SIG-M5 (cell line): ENCODE results near the gene AP1G2.
"Not testable (repeated sequence)": the region's sequence is repeated elsewhere in the genome, so short reads cannot be mapped to it uniquely, and the experiment has no call there.

ENCODE experiments used
- DNase-seq: peaks from one replicate; lab custom pipeline; 2025; lab: John Stamatoyannopoulos, UW

The AP1G2 gene

GRCh38 chr14:23538050-23538718 lies 29.4 kb downstream of the AP1G2 start:
- DNase-seq, result no peak

- no peak for DNase-seq
Measured at GRCh38 chr14:23537351-23538049, 30.1 kb downstream of the AP1G2 start.

DNA sequence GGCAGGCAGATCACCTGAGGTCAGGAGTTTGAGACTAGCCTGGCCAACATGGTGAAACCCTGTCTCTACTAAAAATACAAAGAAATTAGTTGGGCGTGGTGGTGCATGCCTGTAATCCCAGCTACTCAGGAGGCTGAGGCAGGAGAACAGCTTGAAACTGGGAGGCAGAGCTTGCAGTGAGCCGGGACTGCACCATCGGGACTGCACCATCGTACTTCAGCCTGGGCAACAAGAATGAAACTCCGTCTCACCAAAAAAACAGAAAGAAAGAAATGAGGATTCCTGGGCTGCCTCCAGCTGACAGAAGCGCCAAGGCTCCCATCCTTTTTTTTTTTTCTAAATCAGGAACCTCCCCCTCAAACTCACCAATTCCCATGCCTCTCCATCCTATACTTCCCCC lies 30.7 kb downstream of the AP1G2 start:
- DNase-seq, result not testable (repeated sequence)

DNA sequence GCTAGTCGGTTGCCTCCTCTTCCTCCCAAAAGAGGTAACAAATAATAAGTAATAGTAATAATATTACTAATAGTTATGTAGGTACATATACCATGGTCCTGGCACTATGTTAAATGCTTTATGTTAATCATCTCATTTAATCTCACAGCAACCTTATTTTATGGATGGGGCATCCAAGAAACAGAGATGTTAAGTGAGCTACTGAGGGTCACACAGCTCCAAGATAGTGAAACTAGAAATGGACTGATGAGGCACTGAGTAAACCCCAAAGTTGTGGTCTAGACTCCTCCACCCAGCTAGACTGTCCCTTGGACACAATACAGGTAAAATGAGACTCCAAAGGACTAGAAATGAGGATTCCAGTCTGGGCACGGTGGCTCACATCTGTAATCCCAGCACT lies 31.1 kb downstream of the AP1G2 start:
- DNase-seq, result no peak

DNA sequence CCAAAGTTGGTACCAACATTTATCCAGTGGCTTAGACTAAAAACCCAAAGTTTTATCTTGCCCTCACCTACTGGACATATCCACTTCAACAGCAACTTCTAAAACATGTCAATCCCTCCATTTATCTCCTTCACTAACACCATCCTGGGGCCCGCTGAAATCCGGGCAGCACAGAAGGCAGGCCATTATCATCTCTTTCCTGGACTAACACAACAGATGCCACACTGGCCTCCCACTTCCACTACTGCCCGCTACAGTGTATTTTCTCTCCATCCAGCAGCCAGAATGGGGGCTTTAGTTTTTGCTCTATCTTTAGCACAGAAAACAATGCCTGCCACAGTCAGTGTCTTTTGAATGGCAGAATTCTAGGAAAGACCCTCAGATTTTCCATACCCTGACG lies 31.6 kb downstream of the AP1G2 start:
- no peak for DNase-seq

GRCh38 chr14:23533652-23534435 lies 33.7 kb downstream of the AP1G2 start:
- DNase-seq, result no peak

GRCh38 chr14:23532658-23533057 lies 34.9 kb downstream of the AP1G2 start:
- no peak for DNase-seq

- no peak for DNase-seq
Measured at GRCh38 chr14:23531391-23531790, 36.2 kb downstream of the AP1G2 start.

DNA sequence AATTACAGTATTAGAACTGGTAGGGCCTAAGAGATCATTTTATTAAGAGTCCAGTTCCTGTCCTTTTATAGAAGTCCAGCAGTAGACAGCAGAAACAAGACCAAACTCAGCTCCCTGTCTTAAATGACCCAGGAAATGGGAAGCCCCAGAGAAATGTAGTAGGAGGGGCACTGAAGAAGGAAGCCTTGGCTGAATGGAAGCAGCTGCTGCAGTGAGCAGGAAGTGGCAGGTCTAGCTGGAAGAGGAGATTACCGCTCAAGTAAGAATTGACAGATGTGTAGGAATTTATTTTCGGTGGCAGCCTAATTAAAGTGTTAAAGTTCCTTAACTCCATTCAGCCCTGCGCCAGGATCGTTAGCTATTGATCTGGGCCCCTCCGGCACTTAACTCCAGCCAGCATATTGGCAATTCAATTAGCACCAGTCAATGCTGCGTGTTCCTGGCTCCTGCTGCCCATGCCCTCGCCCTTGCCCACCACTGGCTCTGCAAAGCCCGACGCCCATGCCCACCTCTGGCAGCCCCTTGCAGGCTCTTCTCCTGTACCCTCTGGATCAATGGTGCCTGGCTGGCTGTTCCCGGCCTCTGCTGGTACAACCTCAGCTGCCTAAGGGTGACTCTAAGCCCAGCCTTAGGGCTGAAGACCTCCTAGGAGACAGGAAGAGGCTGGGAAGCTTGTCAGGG lies 37.1 kb downstream of the AP1G2 start:
- DNase-seq, result no peak

GRCh38 chr14:23529016-23529415 lies 38.6 kb downstream of the AP1G2 start:
- no peak for DNase-seq

GRCh38 chr14:23528555-23528954 lies 39.0 kb downstream of the AP1G2 start:
- DNase-seq, result no peak

- DNase-seq, result no peak
Measured at GRCh38 chr14:23525611-23526010, 42.0 kb downstream of the AP1G2 start.

DNA sequence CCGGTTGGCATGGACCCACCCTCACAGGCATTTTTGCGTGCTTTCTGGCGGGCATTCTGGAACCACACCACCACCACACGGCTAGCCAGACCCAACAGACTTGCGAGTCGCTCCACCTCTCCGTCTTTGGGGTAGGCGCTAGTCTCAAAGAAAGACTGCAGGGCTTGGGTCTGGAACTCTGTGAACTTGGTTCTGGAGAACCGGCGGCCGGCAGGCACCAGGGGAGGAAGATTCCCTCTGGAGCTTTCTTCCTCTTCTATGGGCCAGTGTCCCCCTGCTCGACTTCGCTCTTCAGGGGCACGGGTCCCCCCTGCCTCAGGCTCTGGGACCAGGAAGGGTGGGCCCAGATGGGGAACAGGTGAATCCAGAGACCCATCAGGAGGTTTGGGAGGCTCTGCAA lies 42.6 kb downstream of the AP1G2 start:
- DNase-seq, result no peak

GRCh38 chr14:23523229-23524016 lies 44.2 kb downstream of the AP1G2 start:
- no peak for DNase-seq

DNA sequence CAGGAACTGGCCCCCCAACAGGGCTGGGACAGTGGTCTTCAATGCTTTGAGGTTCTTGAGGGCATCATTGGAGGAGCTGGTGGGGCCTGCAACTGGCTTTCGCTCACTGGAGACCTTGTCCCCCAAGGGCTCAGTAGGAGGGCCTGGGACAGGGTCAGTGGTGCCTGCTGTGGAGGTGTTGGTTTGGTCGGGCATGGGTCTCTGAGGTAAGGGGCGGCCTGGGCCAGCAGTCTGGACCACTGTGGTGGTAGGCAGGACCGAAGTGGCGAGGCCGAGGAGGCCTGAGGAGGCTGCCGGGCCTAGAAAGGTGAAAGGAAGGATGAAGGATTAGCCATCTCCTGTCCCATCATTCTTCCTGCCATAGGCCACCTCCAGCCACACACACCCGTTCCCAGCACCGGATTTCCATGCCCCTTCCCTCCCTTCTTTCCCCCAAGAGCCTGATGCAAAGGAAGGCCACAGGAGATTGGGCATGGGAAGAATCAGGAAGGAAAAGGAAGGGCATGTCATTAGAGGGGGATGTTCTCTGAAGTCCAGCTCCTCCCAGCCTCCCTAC lies 44.9 kb downstream of the AP1G2 start:
- no peak for DNase-seq

GRCh38 chr14:23521785-23522640 lies 45.6 kb downstream of the AP1G2 start:
- no peak for DNase-seq

DNA sequence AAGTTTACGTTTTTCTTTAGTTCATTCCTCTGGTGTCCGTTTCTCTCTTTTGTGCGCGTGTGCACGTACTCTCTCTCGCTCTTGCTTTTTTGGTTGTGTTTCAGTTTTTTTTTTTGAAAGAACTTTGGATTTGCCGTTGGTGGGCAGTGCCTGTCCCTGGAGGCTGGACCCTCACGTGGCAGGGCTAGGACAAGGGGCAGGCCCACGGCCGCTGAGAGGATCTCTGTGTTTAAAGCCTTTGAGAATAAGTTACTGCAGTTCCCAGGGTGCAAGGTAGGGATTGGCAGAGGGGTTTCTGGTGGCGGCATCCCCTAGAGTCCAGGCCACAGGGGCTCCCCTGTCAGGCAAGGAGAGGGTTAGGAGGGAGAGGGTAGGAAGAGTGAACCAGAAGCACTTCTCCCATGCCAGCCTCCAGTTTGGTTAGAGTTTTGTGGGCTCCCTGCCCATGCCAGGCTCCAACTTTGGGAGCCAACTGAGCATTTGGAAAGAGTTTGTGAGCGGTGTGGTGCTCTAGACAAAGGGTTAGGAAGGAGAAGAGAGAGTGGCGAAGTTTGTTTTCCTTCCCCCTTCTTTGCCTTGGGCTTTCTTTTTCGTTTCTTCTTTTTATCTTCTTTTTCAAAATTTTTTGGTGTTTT lies 46.6 kb downstream of the AP1G2 start:
- no peak for DNase-seq

GRCh38 chr14:23518709-23519108 lies 48.9 kb downstream of the AP1G2 start:
- no peak for DNase-seq

- no peak for DNase-seq
Measured at GRCh38 chr14:23517650-23518326, 49.8 kb downstream of the AP1G2 start.

- DNase-seq, result no peak
Measured at GRCh38 chr14:23514644-23514957, 53.0 kb downstream of the AP1G2 start.
